HepG2 (cell line): Measurements from ENCODE around the gene DMBT1. TPM values are rescaled to one million over a fixed set of nuclear protein-coding genes. Genes with fewer than 3 reads are reported as not detected.

ENCODE experiments used
- GPBP1L1 ChIP-seq: sonication (generic); formaldehyde crosslinking; IDR thresholded peaks from 2 replicates; pipeline ENCODE4 v1.5.0; 2020; ENCODE audit warnings: mild to moderate bottlenecking, missing genetic modification reagents
- SNAPC2 ChIP-seq: sonication (generic); formaldehyde crosslinking; IDR thresholded peaks from 2 replicates; pipeline ENCODE4 v1.8.1; 2022; ENCODE audit warnings: mild to moderate bottlenecking, missing genetic modification reagents
- ZBTB42 ChIP-seq: sonication (generic); formaldehyde crosslinking; IDR thresholded peaks from 2 replicates; pipeline ENCODE4 v1.5.0; 2020; ENCODE audit warnings: mild to moderate bottlenecking, missing genetic modification reagents
- ZNF337 ChIP-seq: sonication (generic); formaldehyde crosslinking; IDR thresholded peaks from 2 replicates; pipeline ENCODE4 v1.5.1; 2020; ENCODE audit warnings: missing genetic modification reagents, low read depth, mild to moderate bottlenecking, borderline replicate concordance
- ZNF354B ChIP-seq: sonication (generic); formaldehyde crosslinking; IDR thresholded peaks from 2 replicates; pipeline ENCODE4 v1.8.0; 2022; ENCODE audit warnings: mild to moderate bottlenecking, missing genetic modification reagents
- ZNF557 ChIP-seq: sonication (generic); formaldehyde crosslinking; IDR thresholded peaks from 2 replicates; pipeline ENCODE4 v1.4.0; 2020; ENCODE audit warnings: missing genetic modification reagents
- ZNF878 ChIP-seq: sonication (generic); formaldehyde crosslinking; IDR thresholded peaks from 2 replicates; pipeline ENCODE4 v1.8.1; 2023; ENCODE audit warnings: mild to moderate bottlenecking, missing genetic modification reagents, moderate library complexity
- polyA plus RNA-seq, 8 experiments: library from polyadenylated mRNA; depleted of rRNA in 3 of 8; stranded (reverse) in 7 of 8; unstranded in 1 of 8; fragments of >200 nt; fragmentation: Illumina TruSeq in 4 of 8; extraction: Trizol in 4 of 8; gene quantifications; 2 replicates each; pipeline versions ENCODE4 v1.2.1 to v1.2.3, GENCODE V29; 2011 to 2016; ENCODE audit warnings: low read depth in 4 of 8, missing spikeins in 1 of 8, mixed read lengths in 1 of 8; ENCODE audit not compliant: insufficient read depth in 1 of 8
- total RNA-seq, 5 experiments: library from RNA; depleted of rRNA; stranded (reverse); fragments of >200 nt; fragmentation: Illumina TruSeq; extraction: Trizol; gene quantifications; 2 replicates each; pipeline ENCODE4 v1.2.3, GENCODE V29; 2016; ENCODE audit warnings: low read depth in 1 of 5
- TF ChIP-seq, protein P1 (sequence below): sonication (generic); formaldehyde crosslinking; IDR thresholded peaks from 2 replicates; pipeline ENCODE4; 2020; ENCODE audit warnings: missing genetic modification reagents, mild to moderate bottlenecking, borderline replicate concordance
- TF ChIP-seq, protein P2 (sequence below): IDR thresholded peaks from 2 replicates; pipeline ENCODE4 v1.6.1; 2016; ENCODE audit warnings: mild to moderate bottlenecking

The DMBT1 gene
- total and polyA plus RNA-seq, 2 of the 13 experiments (the other 11 are each of a cell fraction or from before 2014, with no cell fraction given), result not detected

DNA sequence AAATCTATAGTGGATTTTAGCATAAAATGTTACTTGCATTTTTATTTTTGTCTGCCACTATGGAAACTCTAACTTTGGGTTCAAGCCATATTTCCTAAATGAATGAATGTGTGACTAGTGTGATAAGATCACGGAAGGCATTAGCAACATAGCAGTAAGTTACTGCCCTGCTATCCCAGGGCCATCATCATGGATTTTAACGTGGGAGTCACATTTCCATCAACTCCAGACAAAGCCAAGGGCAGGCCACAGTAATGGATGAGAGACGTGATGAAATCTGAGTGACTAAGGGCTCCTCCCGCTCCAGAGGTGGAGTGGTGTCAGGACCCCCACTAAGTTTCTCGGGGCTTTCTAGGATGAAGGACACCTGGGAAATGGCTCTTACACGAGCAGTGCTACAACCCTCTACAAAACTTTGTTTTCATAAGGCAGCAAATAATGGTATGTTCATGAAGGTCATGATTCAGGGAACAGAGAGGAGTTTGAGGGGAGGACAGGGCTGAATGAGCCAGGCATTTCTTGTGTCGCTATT is 104.8 kb downstream of the DMBT1 start (continued):
- TF ChIP-seq, protein P1, sequence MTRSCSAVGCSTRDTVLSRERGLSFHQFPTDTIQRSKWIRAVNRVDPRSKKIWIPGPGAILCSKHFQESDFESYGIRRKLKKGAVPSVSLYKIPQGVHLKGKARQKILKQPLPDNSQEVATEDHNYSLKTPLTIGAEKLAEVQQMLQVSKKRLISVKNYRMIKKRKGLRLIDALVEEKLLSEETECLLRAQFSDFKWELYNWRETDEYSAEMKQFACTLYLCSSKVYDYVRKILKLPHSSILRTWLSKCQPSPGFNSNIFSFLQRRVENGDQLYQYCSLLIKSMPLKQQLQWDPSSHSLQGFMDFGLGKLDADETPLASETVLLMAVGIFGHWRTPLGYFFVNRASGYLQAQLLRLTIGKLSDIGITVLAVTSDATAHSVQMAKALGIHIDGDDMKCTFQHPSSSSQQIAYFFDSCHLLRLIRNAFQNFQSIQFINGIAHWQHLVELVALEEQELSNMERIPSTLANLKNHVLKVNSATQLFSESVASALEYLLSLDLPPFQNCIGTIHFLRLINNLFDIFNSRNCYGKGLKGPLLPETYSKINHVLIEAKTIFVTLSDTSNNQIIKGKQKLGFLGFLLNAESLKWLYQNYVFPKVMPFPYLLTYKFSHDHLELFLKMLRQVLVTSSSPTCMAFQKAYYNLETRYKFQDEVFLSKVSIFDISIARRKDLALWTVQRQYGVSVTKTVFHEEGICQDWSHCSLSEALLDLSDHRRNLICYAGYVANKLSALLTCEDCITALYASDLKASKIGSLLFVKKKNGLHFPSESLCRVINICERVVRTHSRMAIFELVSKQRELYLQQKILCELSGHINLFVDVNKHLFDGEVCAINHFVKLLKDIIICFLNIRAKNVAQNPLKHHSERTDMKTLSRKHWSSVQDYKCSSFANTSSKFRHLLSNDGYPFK, result no peak
- TF ChIP-seq SNAPC2 (CRISPR knock-in tag) (no peak), ZNF878 (no peak), ZNF354B (CRISPR knock-in tag) (no peak), ZBTB42 (CRISPR knock-in tag) (no peak), ZNF337 (no peak), ZNF557 (no peak), GPBP1L1 (no peak)
- TF ChIP-seq, protein P2, sequence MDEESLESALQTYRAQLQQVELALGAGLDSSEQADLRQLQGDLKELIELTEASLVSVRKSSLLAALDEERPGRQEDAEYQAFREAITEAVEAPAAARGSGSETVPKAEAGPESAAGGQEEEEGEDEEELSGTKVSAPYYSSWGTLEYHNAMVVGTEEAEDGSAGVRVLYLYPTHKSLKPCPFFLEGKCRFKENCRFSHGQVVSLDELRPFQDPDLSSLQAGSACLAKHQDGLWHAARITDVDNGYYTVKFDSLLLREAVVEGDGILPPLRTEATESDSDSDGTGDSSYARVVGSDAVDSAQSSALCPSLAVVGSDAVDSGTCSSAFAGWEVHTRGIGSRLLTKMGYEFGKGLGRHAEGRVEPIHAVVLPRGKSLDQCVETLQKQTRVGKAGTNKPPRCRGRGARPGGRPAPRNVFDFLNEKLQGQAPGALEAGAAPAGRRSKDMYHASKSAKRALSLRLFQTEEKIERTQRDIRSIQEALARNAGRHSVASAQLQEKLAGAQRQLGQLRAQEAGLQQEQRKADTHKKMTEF, result no peak
- TF ChIP-seq, all 625 proteins: peak for 0
